HepG2 (cell line): ENCODE measurements around the gene RERE. TPM values are rescaled to one million over a fixed set of nuclear protein-coding genes. Genes with fewer than 3 reads are reported as not detected.

Experiments used
- ATAC-seq: fragments of 200-7000 bp; cut with Tn5 transposase; 3 replicates; pipeline ENCODE4 v1.9.1; 2020; ENCODE audit warnings: mild to moderate bottlenecking, moderate library complexity
- BruUV-seq: library from RNA; stranded (reverse); fragments of 400-500 nt; replicated peaks from 2 replicates; lab custom pipeline; 2021; lab: Mats Ljungman, UMichigan
- CTCF ChIA-PET: fragments of 300-600 bp; formaldehyde crosslinking; extraction: SDS; loops from one replicate; lab custom pipeline; 2021; ENCODE audit warnings: low total read pairs, inconsistent platforms, low intra/inter-chr PET ratio; lab: Yijun Ruan, JAX
- POLR2A ChIA-PET: fragments of 350-600 bp; sonication (Branson Sonifier 250); formaldehyde crosslinking; loops from one replicate; lab custom pipeline; 2020; ENCODE audit warnings: antibody characterized with exemption, inconsistent platforms; lab: Yijun Ruan, JAX
- DNase-seq: peaks from one replicate; pipeline ENCODE4 v3.0.0-alpha.2; 2015; ENCODE audit warnings: low spot score
- FAIRE-seq: peaks from 3 replicates; lab custom pipeline; 2011; peaks lifted over from hg19 to GRCh38; lab: Jason Lieb, UNC
- H2AFZ ChIP-seq: one replicate; pipeline ENCODE4 v1.6.1; 2011; ENCODE audit warnings: low read length, inconsistent platforms
- H3K27ac ChIP-seq: fragments of 300-600 bp; 3 replicates; pipeline ENCODE4 v1.8.0; 2011; ENCODE audit warnings: mixed run types, mild to moderate bottlenecking, mixed read lengths, low read length, inconsistent platforms; ENCODE audit not compliant: insufficient read depth; ENCODE audit errors: extremely low read length
- H3K27me3 ChIP-seq, 2 experiments: fragments of 200-600 bp in 1 of 2; 2 replicates in 1 of 2; 3 replicates in 1 of 2; pipeline versions ENCODE4 v1.6.0 to v1.8.0; 2011; ENCODE audit warnings: low read length in 2 of 2, mild to moderate bottlenecking in 2 of 2, moderate library complexity in 2 of 2, inconsistent platforms in 1 of 2; ENCODE audit not compliant: insufficient read depth in 2 of 2, control insufficient read depth in 1 of 2
- H3K36me3 ChIP-seq, 2 experiments: fragments of 200-600 bp in 1 of 2; replicated peaks in 1 of 2; 2 replicates in 1 of 2; 3 replicates in 1 of 2; pipeline versions ENCODE4 v1.5.1 to v1.8.0; 2011; ENCODE audit warnings: low read length in 2 of 2, inconsistent platforms in 1 of 2; ENCODE audit not compliant: insufficient read depth in 2 of 2, control insufficient read depth in 1 of 2
- H3K4me1 ChIP-seq: 2 replicates; pipeline ENCODE4 v1.5.1; 2012; ENCODE audit warnings: low read length, inconsistent platforms; ENCODE audit not compliant: insufficient read depth
- H3K4me2 ChIP-seq: 2 replicates; pipeline ENCODE4 v1.6.0; 2011; ENCODE audit warnings: low read depth, low read length, inconsistent platforms
- H3K4me3 ChIP-seq, 3 experiments: fragments of 200-600 bp in 1 of 3; sonication (generic), shearing (Covaris generic) in 1 of 3; replicated peaks in 1 of 3; 2 replicates each; pipeline ENCODE4 v1.5.1; 2011 to 2016; ENCODE audit warnings: low read length in 3 of 3, inconsistent platforms in 2 of 3, low read depth in 2 of 3, mild to moderate bottlenecking in 2 of 3, control low read depth in 1 of 3, mixed read lengths in 1 of 3; ENCODE audit not compliant: insufficient read depth in 1 of 3
- H3K79me2 ChIP-seq: one replicate; pipeline ENCODE4 v1.6.1; 2011; ENCODE audit warnings: low read length, inconsistent platforms; ENCODE audit not compliant: insufficient read depth
- H3K9ac ChIP-seq: 2 replicates; pipeline ENCODE4 v1.6.0; 2011; ENCODE audit warnings: mild to moderate bottlenecking, low read depth, low read length, inconsistent platforms; ENCODE audit not compliant: insufficient read depth
- H3K9me3 ChIP-seq: 2 replicates; pipeline ENCODE4 v1.5.1; 2012; ENCODE audit warnings: mild to moderate bottlenecking, low read length
- H4K20me1 ChIP-seq: 2 replicates; pipeline ENCODE4 v1.6.0; 2011; ENCODE audit warnings: inconsistent platforms, mild to moderate bottlenecking, low read length, moderate library complexity; ENCODE audit not compliant: insufficient read depth
- BCL6 ChIP-seq: IDR thresholded peaks from 2 replicates; pipeline ENCODE4 v1.6.1; 2016; ENCODE audit warnings: missing genetic modification reagents, missing compliant biosample characterization
- FLYWCH1 ChIP-seq: sonication (generic); formaldehyde crosslinking; IDR thresholded peaks from 2 replicates; pipeline ENCODE4 v1.8.1; 2023; ENCODE audit warnings: mild to moderate bottlenecking, missing genetic modification reagents
- KDM5A ChIP-seq: fragments of 200-600 bp; sonication (generic); IDR thresholded peaks from 2 replicates; pipeline ENCODE4 v1.7.0; 2018; ENCODE audit warnings: antibody characterized with exemption, mild to moderate bottlenecking, low read length, borderline replicate concordance
- MEIS2 ChIP-seq: sonication (generic); formaldehyde crosslinking; IDR thresholded peaks from 2 replicates; pipeline ENCODE4 v1.9.0; 2021; ENCODE audit warnings: mild to moderate bottlenecking, missing genetic modification reagents
- ONECUT2 ChIP-seq: sonication (generic); formaldehyde crosslinking; IDR thresholded peaks from 2 replicates; pipeline ENCODE4 v1.4.0; 2020; ENCODE audit warnings: missing genetic modification reagents
- PATZ1 ChIP-seq: sonication (generic); formaldehyde crosslinking; IDR thresholded peaks from 2 replicates; pipeline ENCODE4 v1.4.0; 2020; ENCODE audit warnings: missing genetic modification reagents
- PHB2 ChIP-seq: fragments of 450-650 bp; IDR thresholded peaks from 2 replicates; pipeline ENCODE4 v1.6.1; 2018; ENCODE audit not compliant: partially characterized antibody
- POLR2AphosphoS2 ChIP-seq: IDR thresholded peaks from 2 replicates; pipeline ENCODE4 v1.6.1; 2011; ENCODE audit warnings: low read depth, low read length, improper control_type of control experiment
- RBAK ChIP-seq: sonication (generic); formaldehyde crosslinking; IDR thresholded peaks from 2 replicates; pipeline ENCODE4 v1.5.1; 2020; ENCODE audit warnings: mild to moderate bottlenecking, missing genetic modification reagents
- RXRA ChIP-seq: sonication (generic); formaldehyde crosslinking; IDR thresholded peaks from 2 replicates; pipeline ENCODE4 v1.5.1; 2020; ENCODE audit warnings: missing genetic modification reagents
- RXRB ChIP-seq: IDR thresholded peaks from 2 replicates; pipeline ENCODE4 v1.6.1; 2016; ENCODE audit warnings: borderline replicate concordance, missing genetic modification reagents, missing compliant biosample characterization
- SALL1 ChIP-seq: sonication (generic); formaldehyde crosslinking; IDR thresholded peaks from 2 replicates; pipeline ENCODE4 v1.8.0; 2022; ENCODE audit warnings: mild to moderate bottlenecking, missing genetic modification reagents
- TEAD3 ChIP-seq: optimal IDR thresholded peaks from 2 replicates; pipeline ENCODE3; 2016; ENCODE audit warnings: borderline replicate concordance
- TFE3 ChIP-seq: IDR thresholded peaks from 2 replicates; pipeline ENCODE4 v1.6.1; 2016
- ZFAT ChIP-seq: sonication (generic); formaldehyde crosslinking; conservative IDR thresholded peaks from 2 replicates; pipeline ENCODE4 v1.8.1; 2023; ENCODE audit warnings: missing genetic modification reagents, inconsistent platforms
- ZFP37 ChIP-seq: sonication (generic); formaldehyde crosslinking; IDR thresholded peaks from 2 replicates; pipeline ENCODE4 v1.4.0; 2020; ENCODE audit warnings: missing genetic modification reagents, borderline replicate concordance
- ZNF569 ChIP-seq: sonication (generic); formaldehyde crosslinking; IDR thresholded peaks from 2 replicates; pipeline ENCODE4 v1.5.0; 2020; ENCODE audit warnings: mild to moderate bottlenecking, missing genetic modification reagents, moderate library complexity, borderline replicate concordance
- ZNF605 ChIP-seq: sonication (generic); formaldehyde crosslinking; IDR thresholded peaks from 2 replicates; pipeline ENCODE4 v1.8.0; 2022; ENCODE audit warnings: mild to moderate bottlenecking, missing genetic modification reagents
- ZNF629 ChIP-seq: sonication (generic); formaldehyde crosslinking; conservative IDR thresholded peaks from 2 replicates; pipeline ENCODE4 v1.5.0; 2020; ENCODE audit warnings: missing genetic modification reagents
- ZNF749 ChIP-seq: sonication (generic); formaldehyde crosslinking; IDR thresholded peaks from 2 replicates; pipeline ENCODE4 v1.8.0; 2022; ENCODE audit warnings: mild to moderate bottlenecking, missing genetic modification reagents, moderate library complexity, borderline replicate concordance
- ZNF782 ChIP-seq: sonication (generic); formaldehyde crosslinking; IDR thresholded peaks from 2 replicates; pipeline ENCODE4 v1.4.0; 2020; ENCODE audit warnings: missing genetic modification reagents, mild to moderate bottlenecking, borderline replicate concordance
- ZNF841 ChIP-seq: sonication (generic); formaldehyde crosslinking; IDR thresholded peaks from 2 replicates; pipeline ENCODE4 v1.8.1; 2023; ENCODE audit warnings: missing genetic modification reagents, borderline replicate concordance
- ZSCAN25 ChIP-seq: sonication (generic); formaldehyde crosslinking; IDR thresholded peaks from 2 replicates; pipeline ENCODE4 v1.8.0; 2022; ENCODE audit warnings: mild to moderate bottlenecking, missing genetic modification reagents
- WGBS: methylation state at CpG from one replicate; pipeline ENCODE4 v1.1.6; 2017; ENCODE audit warnings: low lambda C conversion rate; 5-methylcytosine and 5-hydroxymethylcytosine counted together
- in situ Hi-C: cut with HindIII; loops from 2 replicates; pipeline ENCODE4 v1.10.0; 2017; ENCODE audit warnings: low pct_unique_long_range_greater_than_20kb; ENCODE audit not compliant: extremely low pct_ligation_motif_present
- intact Hi-C: fragments of 100-400 bp; cut with micrococcal nuclease; formaldehyde crosslinking; loops from one replicate; pipeline ENCODE4 v1.10.0; 2022; ENCODE audit not compliant: unreplicated experiment
- polyA plus RNA-seq, 8 experiments: library from polyadenylated mRNA; depleted of rRNA in 3 of 8; stranded (reverse) in 7 of 8; unstranded in 1 of 8; fragments of >200 nt; fragmentation: Illumina TruSeq in 4 of 8; extraction: Trizol in 4 of 8; gene quantifications; 2 replicates each; pipeline versions ENCODE4 v1.2.1 to v1.2.3, GENCODE V29; 2011 to 2016; ENCODE audit warnings: low read depth in 4 of 8, missing spikeins in 1 of 8, mixed read lengths in 1 of 8; ENCODE audit not compliant: insufficient read depth in 1 of 8
- total RNA-seq, 5 experiments: library from RNA; depleted of rRNA; stranded (reverse); fragments of >200 nt; fragmentation: Illumina TruSeq; extraction: Trizol; gene quantifications; 2 replicates each; pipeline ENCODE4 v1.2.3, GENCODE V29; 2016; ENCODE audit warnings: low read depth in 1 of 5

Gene RERE
- total and polyA plus RNA-seq, 2 of the 13 experiments (the other 11 are each of a cell fraction or from before 2014, with no cell fraction given), result 18.3 to 21.9 TPM

GRCh38 chr1:8473121-8473875 lies 344.1 kb downstream of the RERE start:
- no peak overlapping the region for H3K9ac ChIP-seq
- ChIA-PET POLR2A (interaction anchor here (1.6 kb wide), 1 partner anchor 12 kb away, joined by 3 read pairs; no protein-coding TSS in a partner anchor), CTCF (no interaction called here)
- peak; percentile 68 for ATAC-seq
- H3K4me3 ChIP-seq, result no peak overlapping the region
- H3K9me3 ChIP-seq, result no peaks in the 10 kb centered on the region
- peak overlapping the region; percentile 21 for H3K27ac ChIP-seq
- no peaks in the 10 kb centered on the region for H3K27me3 ChIP-seq
- H3K4me2 ChIP-seq, result no peak overlapping the region
- FAIRE-seq, result peak; percentile 84
- DNase-seq, result peak; percentile 55
- peaks cover 55% of the 10 kb centered on the region for H3K4me1 ChIP-seq
- WGBS, result 74% methylated on average over 4 of the region's 4 CpGs
- in situ Hi-C loops, result no loop called here
- H4K20me1 ChIP-seq, result peaks cover 44% of the 10 kb centered on the region
- no peak overlapping the region for H2AFZ ChIP-seq
- H3K79me2 ChIP-seq, result peaks cover 22% of the 10 kb centered on the region
- BruUV-seq, result no TSS peak
- peaks cover 1 to 8% of the 10 kb centered on the region in 2 experiments; a peak in 3 of 5 replicates for H3K36me3 ChIP-seq
- intact Hi-C loops, result no loop called here
- TF ChIP-seq ZNF629 (CRISPR knock-in tag) (peak; percentile 76), POLR2AphosphoS2 (no peak), TEAD3 (CRISPR knock-in tag) (peak; percentile 77), TFE3 (CRISPR knock-in tag) (no peak), BCL6 (no peak), ZFP37 (CRISPR knock-in tag) (no peak), RBAK (CRISPR knock-in tag) (no peak), RXRB (CRISPR knock-in tag) (no peak), ZFAT (CRISPR knock-in tag) (no peak), ZNF569 (CRISPR knock-in tag) (no peak), PATZ1 (no peak), PHB2 (no peak), ZNF605 (CRISPR knock-in tag) (no peak), ZSCAN25 (CRISPR knock-in tag) (no peak), SALL1 (CRISPR knock-in tag) (0 out of 2 replicates have a peak, but pooled peaks have one; percentile 13), ZNF841 (no peak), ONECUT2 (CRISPR knock-in tag) (no peak), FLYWCH1 (CRISPR knock-in tag) (no peak), MEIS2 (CRISPR knock-in tag) (no peak), ZNF782 (CRISPR knock-in tag) (no peak), RXRA (peak; percentile 34; the same call in 1 of the 2 replicates), KDM5A (no peak), ZNF749 (CRISPR knock-in tag) (no peak)
